GM12878 (cell line): ENCODE data around the gene EIF3D. TPM values are rescaled to one million over a fixed set of nuclear protein-coding genes. Genes with fewer than 3 reads are reported as not detected.
A peak's percentile ranks its signal among the peaks of the same experiment; 100 is the strongest.

Experiments used
- ATAC-seq: fragments of 200-7000 bp; cut with Tn5 transposase; 3 replicates; pipeline ENCODE4 v1.9.1; 2020; ENCODE audit warnings: mild to moderate bottlenecking, moderate library complexity
- BruUV-seq: library from RNA; stranded (reverse); fragments of 400-500 nt; replicated peaks from 2 replicates; lab custom pipeline; 2021; lab: Mats Ljungman, UMichigan
- CTCF ChIA-PET: fragments of 300-600 bp; sonication (Branson Sonifier 250); formaldehyde crosslinking; extraction: SDS; loops from one replicate; lab custom pipeline; 2021; ENCODE audit warnings: inconsistent platforms; lab: Yijun Ruan, JAX
- POLR2A ChIA-PET: fragments of 350-600 bp; formaldehyde crosslinking; extraction: SDS; loops from one replicate; lab custom pipeline; 2021; ENCODE audit warnings: inconsistent platforms; lab: Charles Lee
- RAD21 ChIA-PET: fragments of 300-600 bp; sonication (Branson Sonifier 250); formaldehyde crosslinking; loops from one replicate; lab custom pipeline; 2023; ENCODE audit warnings: antibody characterized with exemption; ENCODE audit not compliant: unreplicated experiment; lab: Charles Lee
- SMC1A ChIA-PET: fragments of 300-600 bp; sonication (Branson Sonifier 250); formaldehyde crosslinking; loops from one replicate; lab custom pipeline; 2023; ENCODE audit not compliant: unreplicated experiment, uncharacterized antibody; lab: Charles Lee
- DNase-seq: peaks from one replicate; pipeline ENCODE4 v3.0.0-alpha.2; 2011; ENCODE audit warnings: low read depth, low spot score
- FAIRE-seq: peaks from 3 replicates; lab custom pipeline; 2011; peaks lifted over from hg19 to GRCh38; lab: Jason Lieb, UNC
- H2AFZ ChIP-seq: 2 replicates; pipeline ENCODE4 v1.6.0; 2011; ENCODE audit warnings: low read depth, low read length, control low read depth; ENCODE audit not compliant: control insufficient read depth
- H3K27ac ChIP-seq: 2 replicates; pipeline ENCODE4 v1.5.1; 2011; ENCODE audit warnings: control low read depth; ENCODE audit not compliant: control insufficient read depth, insufficient read depth
- H3K27me3 ChIP-seq, 2 experiments: replicated peaks in 1 of 2; 2 replicates each; pipeline versions ENCODE4 v1.6.0 to v1.6.1; 2011; ENCODE audit warnings: low read length in 1 of 2; ENCODE audit not compliant: control insufficient read depth in 2 of 2, insufficient read depth in 2 of 2
- H3K36me3 ChIP-seq, 2 experiments: 2 replicates each; pipeline ENCODE4 v1.5.1; 2011; ENCODE audit warnings: low read length in 1 of 2; ENCODE audit not compliant: control insufficient read depth in 2 of 2, insufficient read depth in 2 of 2
- H3K4me1 ChIP-seq: 2 replicates; pipeline ENCODE4 v1.6.1; 2011; ENCODE audit warnings: mild to moderate bottlenecking, low read length, moderate library complexity, mixed read lengths; ENCODE audit not compliant: control insufficient read depth, insufficient read depth
- H3K4me2 ChIP-seq: 2 replicates; pipeline ENCODE4 v1.6.0; 2011; ENCODE audit warnings: control low read depth; ENCODE audit not compliant: control insufficient read depth, insufficient read depth
- H3K4me3 ChIP-seq: fragments of 200-600 bp; sonication (generic); 2 replicates; pipeline ENCODE4 v1.5.1; 2016
- H3K79me2 ChIP-seq: 2 replicates; pipeline ENCODE4 v1.6.0; 2011; ENCODE audit warnings: low read length; ENCODE audit not compliant: control insufficient read depth, insufficient read depth
- H3K9ac ChIP-seq: 2 replicates; pipeline ENCODE4 v1.8.0; 2011; ENCODE audit warnings: low read length, control low read depth, mixed read lengths; ENCODE audit not compliant: control insufficient read depth, insufficient read depth
- H3K9me3 ChIP-seq: replicated peaks from 3 replicates; pipeline ENCODE4 v1.5.1; 2011; ENCODE audit warnings: mild to moderate bottlenecking, low read length; ENCODE audit not compliant: control insufficient read depth, insufficient read depth
- H4K20me1 ChIP-seq: 2 replicates; pipeline ENCODE4 v1.6.0; 2011; ENCODE audit not compliant: control insufficient read depth, insufficient read depth
- ATF2 ChIP-seq: IDR thresholded peaks from 2 replicates; pipeline ENCODE4 v1.6.1; 2012; ENCODE audit warnings: low read length, inconsistent platforms
- BMI1 ChIP-seq: fragments of 450-650 bp; IDR thresholded peaks from 2 replicates; pipeline ENCODE4 v1.6.1; 2016; ENCODE audit warnings: mild to moderate bottlenecking, moderate library complexity, borderline replicate concordance
- CBFB ChIP-seq: IDR thresholded peaks from 2 replicates; pipeline ENCODE4 v1.6.1; 2016; ENCODE audit warnings: antibody characterized with exemption, low read depth
- CHD1 ChIP-seq: IDR thresholded peaks from 2 replicates; pipeline ENCODE4 v1.6.1; 2012; ENCODE audit warnings: low read depth, low read length, improper control_type of control experiment
- CTCF ChIP-seq, 3 experiments: IDR thresholded peaks in 2 of 3; conservative IDR thresholded peaks in 1 of 3; 2 replicates each; pipeline ENCODE4 v1.5.1; 2011; ENCODE audit warnings: low read depth in 3 of 3, low read length in 3 of 3, mild to moderate bottlenecking in 3 of 3, control low read depth in 2 of 3, moderate library complexity in 2 of 3, inconsistent platforms in 1 of 3, mixed read lengths in 1 of 3; ENCODE audit not compliant: control insufficient read depth in 2 of 3, insufficient read depth in 1 of 3; ENCODE audit errors: extremely low read depth in 1 of 3
- ELK1 ChIP-seq: IDR thresholded peaks from 2 replicates; pipeline ENCODE4 v1.6.1; 2012; ENCODE audit warnings: low read depth, low read length, improper control_type of control experiment
- EZH2 ChIP-seq: IDR thresholded peaks from 2 replicates; pipeline ENCODE4 v1.6.1; 2012; ENCODE audit warnings: low read depth, mild to moderate bottlenecking, control low read depth, inconsistent platforms, low read length, borderline replicate concordance; ENCODE audit not compliant: control insufficient read depth
- IKZF1 ChIP-seq: fragments of 450-650 bp; conservative IDR thresholded peaks from 2 replicates; pipeline ENCODE4 v1.6.1; 2017; ENCODE audit warnings: antibody characterized with exemption, mild to moderate bottlenecking
- MXI1 ChIP-seq: fragments of 150-350 bp; IDR thresholded peaks from 2 replicates; pipeline ENCODE4 v1.6.1; 2011; ENCODE audit warnings: low read depth, mild to moderate bottlenecking, inconsistent platforms, low read length, improper control_type of control experiment
- MYB ChIP-seq: fragments of 150-350 bp; IDR thresholded peaks from 2 replicates; pipeline ENCODE4 v1.6.1; 2014; ENCODE audit warnings: mild to moderate bottlenecking, low read depth, low read length, borderline replicate concordance
- RCOR1 ChIP-seq: conservative IDR thresholded peaks from 2 replicates; pipeline ENCODE4 v1.6.1; 2012; ENCODE audit warnings: low read depth, low read length, improper control_type of control experiment
- REST ChIP-seq: IDR thresholded peaks from 2 replicates; pipeline ENCODE4 v1.6.1; 2012; ENCODE audit warnings: mild to moderate bottlenecking, low read depth, low read length
- TAF1 ChIP-seq: IDR thresholded peaks from 2 replicates; pipeline ENCODE4 v1.6.1; 2011; ENCODE audit warnings: mild to moderate bottlenecking, low read depth, low read length, borderline replicate concordance
- YY1 ChIP-seq: IDR thresholded peaks from 2 replicates; pipeline ENCODE4 v1.6.1; 2011; ENCODE audit warnings: low read depth, mild to moderate bottlenecking, low read length
- ZNF207 ChIP-seq: fragments of 450-650 bp; IDR thresholded peaks from 2 replicates; pipeline ENCODE4 v1.6.1; 2014; ENCODE audit warnings: antibody characterized with exemption, mild to moderate bottlenecking, borderline replicate concordance
- WGBS: methylation state at CpG from one replicate; pipeline ENCODE4 v1.1.6; 2016; ENCODE audit warnings: low lambda C conversion rate; ENCODE audit not compliant: insufficient replicate concordance, insufficient coverage; ENCODE audit errors: missing lambda C conversion rate; 5-methylcytosine and 5-hydroxymethylcytosine counted together
- in situ Hi-C: fragments of 300-500 bp; cut with MboI; formaldehyde crosslinking; loops from 9 replicates; pipeline ENCODE4 v1.14.3; 2018; ENCODE audit warnings: mixed read lengths
- intact Hi-C: fragments of 100-400 bp; cut with micrococcal nuclease; formaldehyde crosslinking; loops from one replicate; pipeline ENCODE4 v1.14.2; 2022; ENCODE audit not compliant: unreplicated experiment
- polyA plus RNA-seq, 11 experiments: library from polyadenylated mRNA; depleted of rRNA in 4 of 11; unstranded in 6 of 11; stranded (reverse) in 5 of 11; fragments of >200 nt; fragmentation: Nextera tagmentation in 4 of 11; fragmentation: Illumina TruSeq in 1 of 11; extraction: Ambion mirVana in 4 of 11; extraction: Trizol in 1 of 11; gene quantifications; 1 replicate in 1 of 11; 2 replicates in 10 of 11; pipeline versions ENCODE4 v1.2.1 to v1.2.3, GENCODE V29; 2011 to 2016; ENCODE audit warnings: inconsistent platforms in 2 of 11, missing spikeins in 2 of 11, low read depth in 1 of 11
- total RNA-seq, 4 experiments: library from RNA; depleted of rRNA in 3 of 4; stranded (reverse); fragments of >200 nt in 3 of 4; fragmentation: Illumina TruSeq in 1 of 4; extraction: Trizol in 1 of 4; gene quantifications; 2 replicates each; pipeline versions ENCODE4 v1.2.1 to v1.2.3, GENCODE V29; 2013 to 2021

Gene EIF3D
- total and polyA plus RNA-seq, 10 of the 15 experiments (the other 5 are each of a cell fraction or from before 2014, with no cell fraction given): 240 to 558 (median 420) TPM

- H2AFZ ChIP-seq: peak overlapping the region; percentile 72
- peak overlapping the region; percentile 81 for H3K4me2 ChIP-seq
- intact Hi-C loops (no loop called here), in situ Hi-C loops (loop anchor here (25.0 kb wide), 1 partner anchor 1095 kb away; the partner anchor contains the start of gene MCM5)
- H3K4me3 ChIP-seq: peak overlapping the region; percentile 59; the same call in 1 of the 2 replicates
- H3K27me3 ChIP-seq: no peaks in the 10 kb centered on the region; a peak in 1 of 4 replicates
- SMC1A ChIA-PET: interaction anchor here (0.6 to 1.2 kb wide), 4 partner anchors 14 to 347 kb away, joined by 3 to 4 read pairs (median 4); partner anchors contain the start of genes APOL3 and TXN2
- peak overlapping the region; percentile 42; the same call in 1 of the 2 replicates for H3K9ac ChIP-seq
- H3K4me1 ChIP-seq: peaks cover 9% of the 10 kb centered on the region
- BruUV-seq: TSS peak; percentile 78
- POLR2A ChIA-PET: interaction anchor here (0.9 to 1.9 kb wide), 6 partner anchors 14 to 119 kb away, joined by 3 to 9 read pairs (median 4); partner anchors contain the start of genes EIF3D and MYH9
- no peaks in the 10 kb centered on the region for H4K20me1 ChIP-seq
- H3K27ac ChIP-seq: no peak overlapping the region
- CTCF ChIA-PET: interaction anchor here (2.0 kb wide), 1 partner anchor 37 kb away, joined by 5 read pairs; no protein-coding TSS in a partner anchor
- RAD21 ChIA-PET: interaction anchor here (0.9 to 1.0 kb wide), 3 partner anchors 18 to 328 kb away, joined by 3 read pairs; partner anchors contain the start of gene EIF3D
- no peaks in the 10 kb centered on the region for H3K79me2 ChIP-seq
- DNase-seq: no peak
- H3K36me3 ChIP-seq: peaks cover 12 to 18% of the 10 kb centered on the region in 2 experiments
- no peak for ATAC-seq
- no peak for FAIRE-seq
- 55% methylated on average over 5 of the region's 6 CpGs for WGBS
- H3K9me3 ChIP-seq: no peaks in the 10 kb centered on the region; the same call in 2 of the 3 replicates
- TF ChIP-seq BMI1 (no peak), ELK1 (no peak), CTCF (IDR thresholded peaks at IDR 0.05 in 2 of 3, conservative IDR thresholded peaks at IDR 0.05 in 1 of 3; ENCODE audit: control insufficient read depth in 2 of 3, extremely low read depth in 1 of 3, insufficient read depth in 1 of 3, low read depth in 3 of 3, low read length in 3 of 3) (no peak), IKZF1 (no peak), CBFB (no peak), TAF1 (no peak), RCOR1 (no peak), ATF2 (no peak), YY1 (no peak), ZNF207 (no peak), EZH2 (no peak), CHD1 (no peak), MXI1 (no peak), MYB (no peak), REST (no peak)
These were observed 21.4 kb downstream of the EIF3D start for GRCh38 chr22:36507518-36508010.
